PC-3 (cell line): Measurements from ENCODE around the gene GPR149. TPM values are rescaled to one million over a fixed set of nuclear protein-coding genes. Genes with fewer than 3 reads are reported as not detected.

Source experiments
- ATAC-seq: fragments of 200-7000 bp; cut with Tn5 transposase; 2 replicates; pipeline ENCODE4 v1.9.1; 2020; ENCODE audit warnings: mild to moderate bottlenecking, moderate library complexity
- BruUV-seq: library from RNA; stranded (reverse); fragments of 400-500 nt; replicated peaks from 2 replicates; lab custom pipeline; 2021; lab: Mats Ljungman, UMichigan
- CTCF ChIA-PET: fragments of 300-600 bp; sonication (Branson Sonifier 250); formaldehyde crosslinking; loops from one replicate; lab custom pipeline; 2022; ENCODE audit warnings: antibody characterized with exemption; lab: Charles Lee
- POLR2A ChIA-PET: fragments of 300-600 bp; sonication (Branson Sonifier 250); formaldehyde crosslinking; loops from one replicate; lab custom pipeline; 2022; ENCODE audit warnings: antibody characterized with exemption; ENCODE audit not compliant: unreplicated experiment; lab: Charles Lee
- DNase-seq: peaks from one replicate; pipeline ENCODE4 v3.0.0-alpha.2; 2015
- H2AFZ ChIP-seq: fragments of 300-600 bp; sonication (generic); 2 replicates; pipeline ENCODE4 v1.6.0; 2016; ENCODE audit warnings: antibody characterized with exemption, low read length
- H3F3A ChIP-seq: fragments of 300-600 bp; sonication (generic); one replicate; pipeline ENCODE4 v1.6.0; 2017; ENCODE audit warnings: antibody characterized with exemption, low read length, control low read depth, mild to moderate bottlenecking; ENCODE audit not compliant: unreplicated experiment
- H3K27ac ChIP-seq: fragments of 300-600 bp; sonication (generic); 2 replicates; pipeline ENCODE4 v1.5.1; 2016; ENCODE audit warnings: mild to moderate bottlenecking, low read length
- H3K27me3 ChIP-seq: fragments of 300-600 bp; sonication (generic); 2 replicates; pipeline ENCODE4 v1.6.1; 2016; ENCODE audit warnings: low read length, mixed read lengths
- H3K36me3 ChIP-seq: fragments of 300-600 bp; sonication (generic); 2 replicates; pipeline ENCODE4 v1.6.1; 2016; ENCODE audit warnings: low read depth, mixed run types, low read length, mixed read lengths
- H3K4me1 ChIP-seq: fragments of 300-600 bp; sonication (generic); 2 replicates; pipeline ENCODE4 v1.5.1; 2016; ENCODE audit warnings: low read length; ENCODE audit not compliant: insufficient read depth
- H3K4me2 ChIP-seq: fragments of 300-600 bp; sonication (generic); 2 replicates; pipeline ENCODE4 v1.6.0; 2016; ENCODE audit warnings: low read length
- H3K4me3 ChIP-seq: fragments of 300-600 bp; sonication (generic); 2 replicates; pipeline ENCODE4 v1.5.1; 2016; ENCODE audit warnings: mild to moderate bottlenecking, low read length, mixed read lengths
- H3K79me2 ChIP-seq: fragments of 300-600 bp; sonication (generic); 2 replicates; pipeline ENCODE4 v1.6.1; 2017; ENCODE audit warnings: low read length, mixed read lengths
- H3K9ac ChIP-seq: fragments of 300-600 bp; sonication (generic); 2 replicates; pipeline ENCODE4 v1.6.0; 2016; ENCODE audit warnings: mild to moderate bottlenecking, low read length
- H3K9me2 ChIP-seq: fragments of 300-600 bp; sonication (generic); replicated peaks from 2 replicates; pipeline ENCODE4 v1.6.1; 2016; ENCODE audit warnings: mixed run types, low read length, mixed read lengths
- H3K9me3 ChIP-seq: fragments of 300-600 bp; sonication (generic); 2 replicates; pipeline ENCODE4 v1.6.1; 2016; ENCODE audit warnings: low read length, mixed read lengths
- H4K20me1 ChIP-seq: fragments of 300-600 bp; sonication (generic); 2 replicates; pipeline ENCODE4 v1.6.1; 2016; ENCODE audit warnings: low read length, mixed read lengths
- CTCF ChIP-seq: fragments of 300-600 bp; sonication (generic); conservative IDR thresholded peaks from 2 replicates; pipeline ENCODE4 v1.5.1; 2017; ENCODE audit warnings: antibody characterized with exemption, low read depth, mild to moderate bottlenecking, low read length
- EZH2 ChIP-seq: fragments of 300-600 bp; sonication (generic); IDR thresholded peaks from one replicate; pipeline ENCODE4 v1.6.1; 2017; ENCODE audit warnings: antibody characterized with exemption, mild to moderate bottlenecking, low read length; ENCODE audit not compliant: unreplicated experiment
- EZH2phosphoT487 ChIP-seq: fragments of 300-600 bp; sonication (generic); IDR thresholded peaks from 2 replicates; pipeline ENCODE4 v1.6.1; 2018; ENCODE audit warnings: mild to moderate bottlenecking, antibody characterized with exemption, low read length, borderline replicate concordance
- intact Hi-C: fragments of 100-400 bp; cut with micrococcal nuclease; formaldehyde crosslinking; loops from 2 replicates; pipeline ENCODE4 v1.9.0; 2023
- total RNA-seq: library from RNA; depleted of rRNA; stranded (reverse); fragments of >200 nt; gene quantifications from 2 replicates; pipeline ENCODE4 v1.2.3, GENCODE V29; 2014

Gene GPR149
- total RNA-seq, 1 experiment from 2014 or later = not detected

GRCh38 chr3:154314152-154314551, 115.8 kb downstream of the GPR149 start:
- H3K4me3 ChIP-seq = no peak overlapping the region
- H3F3A ChIP-seq = no peaks in the 10 kb centered on the region
- DNase-seq = peak; percentile 22
- no peak overlapping the region for H3K4me2 ChIP-seq
- BruUV-seq = TSS peak; percentile 6
- no peaks in the 10 kb centered on the region for H3K9me3 ChIP-seq
- no peaks in the 10 kb centered on the region for H3K27me3 ChIP-seq
- ChIA-PET CTCF (no interaction called here), POLR2A (no interaction called here)
- ATAC-seq = no peak
- peaks cover 38% of the 10 kb centered on the region for H3K36me3 ChIP-seq
- H4K20me1 ChIP-seq = peaks cover 30% of the 10 kb centered on the region
- no peak overlapping the region for H2AFZ ChIP-seq
- H3K79me2 ChIP-seq = peaks cover 50% of the 10 kb centered on the region
- H3K9me2 ChIP-seq = no peaks in the 10 kb centered on the region
- intact Hi-C loops = no loop called here
- H3K4me1 ChIP-seq = 0 out of 2 replicates have a peak, but pooled peaks cover 3% of the 10 kb centered on the region
- H3K9ac ChIP-seq = no peak overlapping the region
- TF ChIP-seq EZH2 (no peak), EZH2phosphoT487 (no peak), CTCF (peak; percentile 60)
- no peak overlapping the region for H3K27ac ChIP-seq

- intact Hi-C loops = no loop called here
- Histone ChIP-seq H2AFZ (no peak overlapping the region), H3K9me2 (no peaks in the 10 kb centered on the region), H3K36me3 (peaks cover 62% of the 10 kb centered on the region), H3K27ac (no peak overlapping the region), H3K4me1 (no peaks in the 10 kb centered on the region), H3K4me3 (no peak overlapping the region), H3K9me3 (no peaks in the 10 kb centered on the region), H3K9ac (no peak overlapping the region), H3K27me3 (no peaks in the 10 kb centered on the region), H3F3A (no peaks in the 10 kb centered on the region), H3K79me2 (peaks cover 21% of the 10 kb centered on the region), H4K20me1 (peaks cover 4% of the 10 kb centered on the region; the same call in 1 of the 2 replicates), H3K4me2 (no peak overlapping the region)
- DNase-seq = no peak
- TF ChIP-seq EZH2 (no peak), EZH2phosphoT487 (no peak), CTCF (no peak)
- ChIA-PET CTCF (no interaction called here), POLR2A (no interaction called here)
- no peak for ATAC-seq
- BruUV-seq = no TSS peak
These were observed 119.2 kb downstream of the GPR149 start for GRCh38 chr3:154310840-154311239.

GRCh38 chr3:154307363-154307762, 122.6 kb downstream of the GPR149 start:
- CTCF ChIA-PET = no interaction called here

More at GRCh38 chr3:154307363-154307762, 122.6 kb downstream of the GPR149 start:
- Histone ChIP-seq H3K27ac (no peak overlapping the region), H3K36me3 (peaks cover 71% of the 10 kb centered on the region), H3K9me3 (no peaks in the 10 kb centered on the region), H3K4me2 (no peak overlapping the region), H3K4me1 (no peaks in the 10 kb centered on the region), H3K27me3 (no peaks in the 10 kb centered on the region), H3K9ac (no peak overlapping the region), H3F3A (no peaks in the 10 kb centered on the region), H3K9me2 (no peaks in the 10 kb centered on the region), H3K79me2 (0 out of 2 replicates have a peak, but pooled peaks cover 4% of the 10 kb centered on the region), H2AFZ (no peak overlapping the region), H3K4me3 (no peak overlapping the region), H4K20me1 (peaks cover 4% of the 10 kb centered on the region; the same call in 1 of the 2 replicates)
- POLR2A ChIA-PET = no interaction called here
- intact Hi-C loops = no loop called here
- no TSS peak for BruUV-seq
- ATAC-seq (no peak), DNase-seq (no peak)
- no peak for TF ChIP-seq EZH2phosphoT487
- no peak for TF ChIP-seq EZH2
- no peak for TF ChIP-seq CTCF
